ENCODE data around the gene GNAI3. TPM values are rescaled to one million over a fixed set of nuclear protein-coding genes. Genes with fewer than 3 reads are reported as not detected.
A peak's percentile ranks its signal among the peaks of the same experiment; 100 is the strongest.

Gene GNAI3
- polyA plus RNA-seq, 1 experiment: 14.8 TPM

GRCh38 chr1:109627692-109628399, 79.4 kb downstream of the GNAI3 start:
- H3K27ac ChIP-seq (ENCODE audit: low read depth, low read length): no peak overlapping the region
- CTCF ChIA-PET: interaction anchor here (0.6 to 8.9 kb wide), 3 partner anchors 11 to 82 kb away, joined by 4 to 64 read pairs (median 32); no protein-coding TSS in a partner anchor
- POLR2A ChIA-PET: no interaction called here

GRCh38 chr1:109628540-109629321, 80.3 kb downstream of the GNAI3 start:
- no peak for DNase-seq (ENCODE audit: low read depth, low spot score)
- POLR2A ChIA-PET: interaction anchor here (1.3 kb wide), 1 partner anchor 81 kb away, joined by 6 read pairs; the partner anchor contains the start of gene GNAI3
- H3K9me3 ChIP-seq (ENCODE audit: control insufficient read depth, insufficient read depth, low read length): no peaks in the 10 kb centered on the region; the same call in 1 of the 2 replicates
- CTCF ChIA-PET: interaction anchor here (1.4 to 8.9 kb wide), 5 partner anchors 10 to 83 kb away, joined by 3 to 64 read pairs (median 17); partner anchors contain the start of gene GNAI3
- no peak for TF ChIP-seq CTCF (IDR thresholded peaks at IDR 0.05; ENCODE audit: low read depth, low read length)
- H3K27me3 ChIP-seq (ENCODE audit: control insufficient read depth, insufficient read depth, low read length): no peaks in the 10 kb centered on the region
- no peak overlapping the region for H3K27ac ChIP-seq (ENCODE audit: low read depth, low read length)
- no peak overlapping the region for H3K4me3 ChIP-seq (ENCODE audit: low read depth, low read length)

More at GRCh38 chr1:109627692-109628399, 79.4 kb downstream of the GNAI3 start:
- Histone ChIP-seq H3K9me3 (ENCODE audit: control insufficient read depth, insufficient read depth, low read length) (no peaks in the 10 kb centered on the region; the same call in 1 of the 2 replicates), H3K4me3 (ENCODE audit: low read depth, low read length) (no peak overlapping the region), H3K27me3 (ENCODE audit: control insufficient read depth, insufficient read depth, low read length) (no peaks in the 10 kb centered on the region)
- no peak for DNase-seq (ENCODE audit: low read depth, low spot score)
- no peak for TF ChIP-seq CTCF (IDR thresholded peaks at IDR 0.05; ENCODE audit: low read depth, low read length)

- no peak for DNase-seq (ENCODE audit: low read depth, low spot score)
- Histone ChIP-seq H3K9me3 (ENCODE audit: control insufficient read depth, insufficient read depth, low read length) (no peaks in the 10 kb centered on the region; the same call in 1 of the 2 replicates), H3K27ac (ENCODE audit: low read depth, low read length) (no peak overlapping the region), H3K4me3 (ENCODE audit: low read depth, low read length) (no peak overlapping the region), H3K27me3 (ENCODE audit: control insufficient read depth, insufficient read depth, low read length) (no peaks in the 10 kb centered on the region)
- TF ChIP-seq CTCF (IDR thresholded peaks at IDR 0.05; ENCODE audit: low read depth, low read length): no peak
- POLR2A ChIA-PET: interaction anchor here (1.3 kb wide), 1 partner anchor 81 kb away, joined by 6 read pairs; the partner anchor contains the start of gene GNAI3
- CTCF ChIA-PET: interaction anchor here (1.2 to 8.9 kb wide), 8 partner anchors 9 to 84 kb away, joined by 3 to 64 read pairs (median 7); partner anchors contain the start of gene GNAI3
These were observed 81.1 kb downstream of the GNAI3 start for GRCh38 chr1:109629372-109630030.

GRCh38 chr1:109630081-109630897, 81.9 kb downstream of the GNAI3 start:
- H3K27ac ChIP-seq (ENCODE audit: low read depth, low read length): no peak overlapping the region
- no peak overlapping the region for H3K4me3 ChIP-seq (ENCODE audit: low read depth, low read length)
- DNase-seq (ENCODE audit: low read depth, low spot score): no peak
- ChIA-PET CTCF (interaction anchor here (0.6 to 8.9 kb wide), 15 partner anchors 8 to 363 kb away, joined by 3 to 64 read pairs (median 4); partner anchors contain the start of gene GNAI3), POLR2A (interaction anchor here (1.2 kb wide), 1 partner anchor 82 kb away, joined by 5 read pairs; the partner anchor contains the start of gene GNAI3)
- no peaks in the 10 kb centered on the region for H3K27me3 ChIP-seq (ENCODE audit: control insufficient read depth, insufficient read depth, low read length)
- peak; percentile 8; the same call in 1 of the 2 replicates for TF ChIP-seq CTCF (IDR thresholded peaks at IDR 0.05; ENCODE audit: low read depth, low read length)
- H3K9me3 ChIP-seq (ENCODE audit: control insufficient read depth, insufficient read depth, low read length): no peaks in the 10 kb centered on the region; the same call in 1 of the 2 replicates
